Ramos (cell line): ENCODE data around the gene CNOT6L.

Experiments used
- in situ Hi-C: fragments of 300-500 bp; cut with MboI; formaldehyde crosslinking; loops from one replicate; pipeline ENCODE4 v1.14.3; 2022; ENCODE audit warnings: low sequenced_read_pairs; ENCODE audit not compliant: unreplicated experiment

The CNOT6L gene

GRCh38 chr4:77820649-77821561, 1.7 kb upstream of the CNOT6L start:
- in situ Hi-C loops = no loop called here

GRCh38 chr4:77819843-77820648, 878 bp upstream of the CNOT6L start:
- in situ Hi-C loops = no loop called here

- in situ Hi-C loops = no loop called here
Measured at GRCh38 chr4:77819404-77819842, 255 bp upstream of the CNOT6L start.

GRCh38 chr4:77818073-77818601, 1.0 kb downstream of the CNOT6L start:
- in situ Hi-C loops = no loop called here

GRCh38 chr4:77817304-77818072, 1.7 kb downstream of the CNOT6L start:
- in situ Hi-C loops = no loop called here

- in situ Hi-C loops = no loop called here
Measured at GRCh38 chr4:77816546-77816945, 2.6 kb downstream of the CNOT6L start.

- in situ Hi-C loops = no loop called here
Measured at GRCh38 chr4:77815636-77816035, 3.5 kb downstream of the CNOT6L start.

GRCh38 chr4:77805840-77806239, 13.3 kb downstream of the CNOT6L start:
- in situ Hi-C loops = no loop called here

GRCh38 chr4:77804471-77804870, 14.7 kb downstream of the CNOT6L start:
- in situ Hi-C loops = no loop called here

- in situ Hi-C loops = no loop called here
Measured at GRCh38 chr4:77802402-77802801, 16.8 kb downstream of the CNOT6L start.

- in situ Hi-C loops = no loop called here
Measured at GRCh38 chr4:77801260-77801608, 17.9 kb downstream of the CNOT6L start.

GRCh38 chr4:77800483-77801259, 18.5 kb downstream of the CNOT6L start:
- in situ Hi-C loops = no loop called here

GRCh38 chr4:77800077-77800476, 19.1 kb downstream of the CNOT6L start:
- in situ Hi-C loops = no loop called here

GRCh38 chr4:77798385-77798784, 20.8 kb downstream of the CNOT6L start:
- in situ Hi-C loops = no loop called here

- in situ Hi-C loops = no loop called here
Measured at GRCh38 chr4:77797239-77797638, 21.9 kb downstream of the CNOT6L start.

GRCh38 chr4:77795326-77795725, 23.8 kb downstream of the CNOT6L start:
- in situ Hi-C loops = no loop called here

- in situ Hi-C loops = no loop called here
Measured at GRCh38 chr4:77790146-77790545, 29.0 kb downstream of the CNOT6L start.

GRCh38 chr4:77788990-77789389, 30.2 kb downstream of the CNOT6L start:
- in situ Hi-C loops = no loop called here

- in situ Hi-C loops = no loop called here
Measured at GRCh38 chr4:77787969-77788368, 31.2 kb downstream of the CNOT6L start.

GRCh38 chr4:77785669-77786068, 33.5 kb downstream of the CNOT6L start:
- in situ Hi-C loops = no loop called here
